ENCODE results near the gene CCL16. TPM values are rescaled to one million over a fixed set of nuclear protein-coding genes. Genes with fewer than 3 reads are reported as not detected.

The CCL16 gene
- total RNA-seq, 1 donor = not detected

DNA sequence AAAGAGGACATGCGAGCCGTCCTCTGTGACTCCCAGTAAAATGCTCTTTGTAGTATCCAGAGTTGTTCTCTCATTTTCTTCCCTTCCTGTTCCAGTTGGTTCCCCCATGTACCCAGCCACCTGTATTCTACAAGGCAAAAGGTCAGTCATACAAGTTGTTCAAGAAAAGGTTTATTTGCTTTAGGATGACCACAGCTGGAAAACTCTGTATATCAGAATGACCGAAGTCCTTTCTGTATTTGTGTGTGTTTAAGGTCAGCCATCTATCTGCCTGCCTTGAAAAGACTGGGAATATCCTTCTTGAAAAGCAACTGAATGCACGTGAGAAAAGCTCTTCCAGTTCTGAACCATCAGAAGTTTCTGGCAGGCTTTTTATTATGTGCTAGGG, 8.4 kb downstream of the CCL16 start:
- H3K27me3 ChIP-seq (ENCODE audit: insufficient read depth, low read length) = no peaks in the 10 kb centered on the region
- H3K4me1 ChIP-seq (ENCODE audit: insufficient read depth, low read length) = peaks cover 6% of the 10 kb centered on the region
- H3K36me3 ChIP-seq (ENCODE audit: insufficient read depth, low read length) = no peaks in the 10 kb centered on the region
- no peak overlapping the region for H3K27ac ChIP-seq (ENCODE audit: low read depth, low read length)
- H3K79me2 ChIP-seq (ENCODE audit: insufficient read depth, low read length) = no peaks in the 10 kb centered on the region
- no peaks in the 10 kb centered on the region for H3K9me3 ChIP-seq (ENCODE audit: low read depth, low read length)
- TF ChIP-seq, protein P1, sequence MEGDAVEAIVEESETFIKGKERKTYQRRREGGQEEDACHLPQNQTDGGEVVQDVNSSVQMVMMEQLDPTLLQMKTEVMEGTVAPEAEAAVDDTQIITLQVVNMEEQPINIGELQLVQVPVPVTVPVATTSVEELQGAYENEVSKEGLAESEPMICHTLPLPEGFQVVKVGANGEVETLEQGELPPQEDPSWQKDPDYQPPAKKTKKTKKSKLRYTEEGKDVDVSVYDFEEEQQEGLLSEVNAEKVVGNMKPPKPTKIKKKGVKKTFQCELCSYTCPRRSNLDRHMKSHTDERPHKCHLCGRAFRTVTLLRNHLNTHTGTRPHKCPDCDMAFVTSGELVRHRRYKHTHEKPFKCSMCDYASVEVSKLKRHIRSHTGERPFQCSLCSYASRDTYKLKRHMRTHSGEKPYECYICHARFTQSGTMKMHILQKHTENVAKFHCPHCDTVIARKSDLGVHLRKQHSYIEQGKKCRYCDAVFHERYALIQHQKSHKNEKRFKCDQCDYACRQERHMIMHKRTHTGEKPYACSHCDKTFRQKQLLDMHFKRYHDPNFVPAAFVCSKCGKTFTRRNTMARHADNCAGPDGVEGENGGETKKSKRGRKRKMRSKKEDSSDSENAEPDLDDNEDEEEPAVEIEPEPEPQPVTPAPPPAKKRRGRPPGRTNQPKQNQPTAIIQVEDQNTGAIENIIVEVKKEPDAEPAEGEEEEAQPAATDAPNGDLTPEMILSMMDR (IDR thresholded peaks at IDR 0.05; ENCODE audit: extremely low read depth, low read depth, low read length) = no peak
- no peak overlapping the region for H3K4me2 ChIP-seq (ENCODE audit: insufficient read depth, low read length)
- H2AFZ ChIP-seq (ENCODE audit: low read length) = peak overlapping the region; percentile 53
- no peak overlapping the region for H3K4me3 ChIP-seq (ENCODE audit: insufficient read depth, low read length)
- no peaks in the 10 kb centered on the region for H4K20me1 ChIP-seq (ENCODE audit: insufficient read depth, low read length)
- DNase-seq (ENCODE audit: insufficient read length, low spot score, missing footprints) = no peak

DNA sequence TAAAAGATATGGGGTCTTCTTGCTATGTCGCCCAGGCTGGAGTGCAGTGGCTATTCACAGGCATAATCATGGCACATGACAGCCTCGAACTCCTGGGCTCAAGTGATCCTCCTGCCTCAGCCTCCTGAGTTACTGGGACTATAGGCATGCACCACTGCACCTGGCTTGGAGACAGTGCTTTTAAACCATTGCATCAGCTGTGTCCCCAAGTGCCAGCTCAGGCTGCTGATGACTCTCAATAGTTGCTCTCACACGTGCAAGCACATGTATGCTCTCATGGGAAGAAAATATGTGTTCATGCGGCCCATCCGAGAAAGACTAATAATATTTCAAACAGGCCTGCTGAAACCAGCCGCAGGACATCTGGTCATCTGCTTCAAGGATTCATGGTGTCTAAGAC, 8.8 kb downstream of the CCL16 start:
- H3K79me2 ChIP-seq (ENCODE audit: insufficient read depth, low read length) = no peaks in the 10 kb centered on the region
- no peaks in the 10 kb centered on the region for H3K36me3 ChIP-seq (ENCODE audit: insufficient read depth, low read length)
- no peak overlapping the region for H3K4me2 ChIP-seq (ENCODE audit: insufficient read depth, low read length)
- TF ChIP-seq, protein P1 (IDR thresholded peaks at IDR 0.05; ENCODE audit: extremely low read depth, low read depth, low read length) = no peak
- no peaks in the 10 kb centered on the region for H3K9me3 ChIP-seq (ENCODE audit: low read depth, low read length)
- H4K20me1 ChIP-seq (ENCODE audit: insufficient read depth, low read length) = no peaks in the 10 kb centered on the region
- H3K27me3 ChIP-seq (ENCODE audit: insufficient read depth, low read length) = no peaks in the 10 kb centered on the region
- H3K27ac ChIP-seq (ENCODE audit: low read depth, low read length) = no peak overlapping the region
- H2AFZ ChIP-seq (ENCODE audit: low read length) = no peak overlapping the region
- no peak overlapping the region for H3K4me3 ChIP-seq (ENCODE audit: insufficient read depth, low read length)
- peaks cover 6% of the 10 kb centered on the region for H3K4me1 ChIP-seq (ENCODE audit: insufficient read depth, low read length)
- DNase-seq (ENCODE audit: insufficient read length, low spot score, missing footprints) = no peak

DNA sequence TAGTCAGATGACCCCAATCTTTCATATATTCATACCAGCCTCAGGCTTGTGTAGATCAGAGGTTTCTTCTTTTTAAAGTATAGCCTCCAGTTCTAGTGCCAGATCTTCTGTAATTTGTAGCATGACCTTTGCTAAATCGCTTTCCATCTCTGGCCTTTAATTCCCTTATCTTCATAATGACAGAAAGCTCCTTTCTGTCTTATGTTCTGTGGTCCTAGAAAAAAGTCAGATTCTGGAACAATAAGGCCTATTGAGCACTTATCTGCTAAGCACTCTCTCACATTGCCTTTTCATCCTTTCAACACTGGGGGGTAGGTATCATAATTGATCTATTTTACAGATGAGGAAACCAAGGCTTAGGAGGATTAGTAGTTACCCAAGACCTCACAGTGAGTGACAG, 9.2 kb downstream of the CCL16 start:
- Histone ChIP-seq H3K27me3 (ENCODE audit: insufficient read depth, low read length) (no peaks in the 10 kb centered on the region), H3K79me2 (ENCODE audit: insufficient read depth, low read length) (no peaks in the 10 kb centered on the region), H4K20me1 (ENCODE audit: insufficient read depth, low read length) (no peaks in the 10 kb centered on the region), H3K4me1 (ENCODE audit: insufficient read depth, low read length) (peaks cover 6% of the 10 kb centered on the region), H3K4me2 (ENCODE audit: insufficient read depth, low read length) (no peak overlapping the region), H3K4me3 (ENCODE audit: insufficient read depth, low read length) (no peak overlapping the region), H3K36me3 (ENCODE audit: insufficient read depth, low read length) (no peaks in the 10 kb centered on the region), H3K9me3 (ENCODE audit: low read depth, low read length) (no peaks in the 10 kb centered on the region), H3K27ac (ENCODE audit: low read depth, low read length) (no peak overlapping the region), H2AFZ (ENCODE audit: low read length) (no peak overlapping the region)
- TF ChIP-seq, protein P1 (IDR thresholded peaks at IDR 0.05; ENCODE audit: extremely low read depth, low read depth, low read length) = no peak
- no peak for DNase-seq (ENCODE audit: insufficient read length, low spot score, missing footprints)

DNA sequence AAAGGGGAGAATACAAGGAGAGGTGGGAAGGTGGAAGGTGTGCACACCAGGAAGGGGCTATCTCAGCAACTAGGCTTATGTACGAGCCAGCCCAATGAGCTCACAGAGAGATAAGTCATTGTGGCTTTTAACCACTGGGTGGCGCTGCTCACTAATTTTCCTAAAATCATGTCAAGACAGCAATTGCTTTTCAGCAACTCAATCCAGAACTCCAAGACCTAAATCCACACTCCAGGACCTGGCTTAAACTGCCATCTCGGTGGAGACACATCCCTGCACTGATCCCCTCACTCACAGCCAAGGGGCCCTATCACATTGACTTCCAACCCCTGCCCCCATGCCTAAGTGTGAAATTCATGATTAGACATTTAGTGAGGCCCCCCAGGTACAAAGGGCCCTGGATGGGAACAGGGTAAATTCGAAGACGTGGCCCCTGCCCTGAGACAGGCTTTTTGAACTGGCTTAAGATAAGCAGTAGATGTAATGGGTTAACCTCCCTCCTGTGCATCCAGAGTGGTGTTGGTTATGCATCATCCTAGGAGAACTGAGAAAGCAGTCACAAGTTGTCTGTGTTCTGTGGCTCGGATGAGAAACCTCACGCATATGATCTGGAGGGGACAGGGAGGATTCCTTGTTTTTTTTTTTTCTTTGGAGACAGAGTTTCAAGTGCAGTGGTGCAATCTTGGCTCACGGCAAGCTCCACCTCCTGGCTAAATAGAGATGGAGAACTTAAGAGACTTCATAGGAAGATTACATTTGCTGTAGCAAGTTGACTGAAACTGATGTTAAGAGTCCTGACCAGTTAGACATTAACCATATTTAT, 11.5 kb downstream of the CCL16 start:
- peaks cover 6% of the 10 kb centered on the region for H3K27me3 ChIP-seq (ENCODE audit: insufficient read depth, low read length)
- H3K36me3 ChIP-seq (ENCODE audit: insufficient read depth, low read length) = no peaks in the 10 kb centered on the region
- H2AFZ ChIP-seq (ENCODE audit: low read length) = no peak overlapping the region
- no peak for DNase-seq (ENCODE audit: insufficient read length, low spot score, missing footprints)
- no peaks in the 10 kb centered on the region for H3K79me2 ChIP-seq (ENCODE audit: insufficient read depth, low read length)
- TF ChIP-seq, protein P1 (IDR thresholded peaks at IDR 0.05; ENCODE audit: extremely low read depth, low read depth, low read length) = peak; percentile 86
- H3K4me1 ChIP-seq (ENCODE audit: insufficient read depth, low read length) = peaks cover 6% of the 10 kb centered on the region
- no peak overlapping the region for H3K4me2 ChIP-seq (ENCODE audit: insufficient read depth, low read length)
- no peak overlapping the region for H3K27ac ChIP-seq (ENCODE audit: low read depth, low read length)
- no peaks in the 10 kb centered on the region for H4K20me1 ChIP-seq (ENCODE audit: insufficient read depth, low read length)
- no peaks in the 10 kb centered on the region for H3K9me3 ChIP-seq (ENCODE audit: low read depth, low read length)
- H3K4me3 ChIP-seq (ENCODE audit: insufficient read depth, low read length) = no peak overlapping the region
